BLaER1 treated with 17β-estradiol and CSF1 and Interleukin-3, amounts not matched to agents 10 nM and 100 nM (cell line): ENCODE data around the gene MYH3.
"Not testable (repeated sequence)": the region's sequence is repeated elsewhere in the genome, so short reads cannot be mapped to it uniquely, and the experiment has no call there.

Source experiments
- H3K27ac ChIP-seq, 11 experiments: shearing (Covaris generic); formaldehyde crosslinking; 2 replicates each; pipeline ENCODE4 v1.8.1; 2022
- H3K27me3 ChIP-seq, 11 experiments: shearing (Covaris generic); formaldehyde crosslinking; 2 replicates each; pipeline ENCODE4 v1.8.1; 2022
- H3K36me3 ChIP-seq, 11 experiments: shearing (Covaris generic); formaldehyde crosslinking; 2 replicates each; pipeline ENCODE4 v1.8.1; 2022
- H3K4me1 ChIP-seq, 10 experiments: shearing (Covaris generic); formaldehyde crosslinking; 2 replicates each; pipeline ENCODE4 v1.8.1; 2022
- H3K4me2 ChIP-seq, 11 experiments: shearing (Covaris generic); formaldehyde crosslinking; 2 replicates each; pipeline ENCODE4 v1.8.1; 2022
- H3K4me3 ChIP-seq, 10 experiments: shearing (Covaris generic); formaldehyde crosslinking; 2 replicates each; pipeline ENCODE4 v1.8.1; 2022
- H3K9ac ChIP-seq, 11 experiments: shearing (Covaris generic); formaldehyde crosslinking; 2 replicates each; pipeline ENCODE4 v1.8.1; 2022
- H3K9me3 ChIP-seq, 11 experiments: shearing (Covaris generic); formaldehyde crosslinking; replicated peaks in 1 of 11; 2 replicates each; pipeline ENCODE4 v1.8.1; 2022
- H4K20me1 ChIP-seq, 11 experiments: shearing (Covaris generic); formaldehyde crosslinking; 2 replicates each; pipeline ENCODE4 v1.8.1; 2022
- Cebpa-rat ChIP-seq, 11 experiments: shearing (Covaris generic); IDR thresholded peaks; 2 replicates each; pipeline ENCODE4 v1.8.1; 2022

MYH3 gene

DNA sequence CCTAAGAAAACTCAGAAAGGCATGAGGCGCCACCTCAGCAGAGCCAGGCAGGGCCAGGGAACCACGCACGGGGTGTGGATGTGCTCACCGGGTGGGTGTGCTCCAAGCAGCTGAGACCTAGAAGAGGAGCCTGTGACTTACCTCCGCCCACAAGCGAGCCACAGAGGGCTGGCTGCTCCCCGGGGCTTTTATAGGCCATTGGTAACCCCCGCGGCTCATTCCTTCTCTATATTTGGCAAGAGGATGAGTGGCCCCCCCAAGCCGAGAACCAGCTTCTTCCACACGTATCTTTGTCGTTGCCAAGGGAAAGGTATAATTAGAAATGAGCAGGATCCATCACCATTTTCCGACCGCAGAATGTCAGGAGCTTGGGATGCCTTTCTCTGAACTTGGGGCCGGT, at the start of gene MYH3:
Gene MYH3, minus strand, starts transcription at position 162 of the 400 bp plus-strand sequence. CDS start 2,245 bp downstream, outside the sequence.
- Histone ChIP-seq H3K36me3 (no peaks in the 10 kb centered on the region), H3K9ac (no peak within 1 kb of the TSS), H3K4me2 (peak within 1 kb of the TSS in 2 of 11 experiments; percentile 3 to 30; a peak in 2 of 22 replicates), H3K27me3 (no peaks in the 10 kb centered on the region), H3K4me1 (peaks cover 0 to 23% (median 9%) of the 10 kb centered on the region in 10 experiments; a peak in 13 of 20 replicates), H4K20me1 (no peaks in the 10 kb centered on the region), H3K9me3 (no peaks in the 10 kb centered on the region), H3K4me3 (no peak within 1 kb of the TSS), H3K27ac (no peak within 1 kb of the TSS)
- TF ChIP-seq Cebpa-rat (IDR thresholded peaks at IDR 0.05), result no peak

DNA sequence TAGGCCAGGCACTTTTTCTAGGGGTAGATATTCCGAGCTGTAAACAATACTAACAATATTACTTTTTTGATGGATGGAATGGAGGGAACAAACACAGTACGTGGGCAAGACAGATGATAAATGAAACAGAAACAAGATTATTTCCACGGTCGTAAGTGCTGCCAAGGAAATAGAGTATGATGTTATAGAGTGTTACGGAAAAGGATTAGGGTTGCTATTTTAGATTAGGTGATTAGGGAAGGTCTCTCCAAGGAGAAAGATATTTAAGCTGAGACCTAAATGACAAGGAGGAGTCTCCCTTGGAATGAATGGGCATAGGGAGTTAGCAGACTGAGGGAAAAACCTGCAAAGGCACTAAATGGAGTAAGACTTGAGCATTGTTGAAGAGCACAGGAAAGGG, 48.6 kb upstream of the MYH3 start:
- Histone ChIP-seq H3K4me2 (no peak overlapping the region), H3K4me3 (no peak overlapping the region), H4K20me1 (peaks cover 5 to 52% (median 21%) of the 10 kb centered on the region in 11 experiments; a peak in 11 of 22 replicates), H3K4me1 (peaks cover 14 to 28% (median 21%) of the 10 kb centered on the region in 10 experiments), H3K27me3 (no peaks in the 10 kb centered on the region), H3K36me3 (peaks cover 58 to 71% (median 70%) of the 10 kb centered on the region in 11 experiments), H3K9me3 (no peaks in the 10 kb centered on the region), H3K9ac (no peak overlapping the region), H3K27ac (no peak overlapping the region)
- no peak for TF ChIP-seq Cebpa-rat (IDR thresholded peaks at IDR 0.05)

DNA sequence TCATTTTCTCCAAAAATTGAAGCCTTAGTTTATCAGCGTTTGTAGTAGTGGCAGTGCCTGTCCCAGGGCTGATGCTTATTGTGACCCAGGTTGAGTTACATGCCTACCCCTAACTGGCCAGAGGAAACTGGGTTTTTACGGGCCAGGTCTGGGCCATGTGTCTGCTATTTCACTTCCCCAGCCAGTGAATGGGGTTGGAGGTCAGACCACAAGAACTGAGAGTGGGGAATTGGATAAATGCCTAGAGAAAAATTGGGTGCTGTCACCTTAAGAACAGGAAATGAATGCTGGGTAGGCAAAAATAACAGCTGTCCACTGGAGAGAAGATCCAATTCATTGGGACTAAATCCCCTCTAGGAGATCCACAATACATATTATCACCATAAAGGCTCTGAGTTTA, 45.5 kb upstream of the MYH3 start:
- no peak for TF ChIP-seq Cebpa-rat (IDR thresholded peaks at IDR 0.05)
- Histone ChIP-seq H3K9me3 (no peaks in the 10 kb centered on the region), H3K4me3 (no peak overlapping the region), H3K36me3 (peaks cover 31 to 40% (median 38%) of the 10 kb centered on the region in 11 experiments), H3K4me1 (peaks cover 36 to 52% (median 45%) of the 10 kb centered on the region in 10 experiments), H3K27me3 (no peaks in the 10 kb centered on the region), H4K20me1 (peaks cover 0 to 30% (median 4%) of the 10 kb centered on the region in 11 experiments; a peak in 7 of 22 replicates), H3K9ac (peak overlapping the region in 1 of 11 experiments; percentile 23; a peak in 1 of 22 replicates), H3K27ac (peak overlapping the region in 2 of 11 experiments; percentile 22 to 30; a peak in 3 of 22 replicates), H3K4me2 (peak overlapping the region; percentile 44 to 83 (median 65))

DNA sequence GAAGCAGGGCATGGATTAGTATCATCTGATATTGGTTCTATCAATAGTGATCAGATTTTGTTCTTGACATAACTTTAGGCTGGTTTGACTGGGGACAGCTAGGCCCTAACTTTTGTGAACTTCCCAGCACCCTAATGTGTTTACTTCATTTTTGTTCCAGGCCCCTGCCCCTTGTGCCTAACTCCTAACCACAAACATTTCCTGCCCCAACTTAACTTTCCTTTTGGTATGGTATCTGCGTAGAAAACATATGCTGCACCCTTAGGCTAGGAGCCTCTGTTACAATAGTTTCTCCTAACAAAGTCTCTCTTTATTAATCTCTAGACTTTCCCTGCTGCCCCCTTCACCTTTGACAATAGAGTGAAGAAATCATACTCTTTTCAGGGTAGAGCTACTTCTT, 42.7 kb upstream of the MYH3 start:
- no peaks in the 10 kb centered on the region for H3K27me3 ChIP-seq
- H3K4me3 ChIP-seq, result peak overlapping the region in 8 of 10 experiments; percentile 85 to 98 (median 96); a peak in 14 of 20 replicates
- TF ChIP-seq Cebpa-rat (IDR thresholded peaks at IDR 0.05), result no peak
- peak overlapping the region; percentile 87 to 99 (median 96); a peak in 21 of 22 replicates for H3K9ac ChIP-seq
- H3K4me2 ChIP-seq, result peak overlapping the region; percentile 77 to 98 (median 86)
- H4K20me1 ChIP-seq, result peaks cover 0 to 18% (median 4%) of the 10 kb centered on the region in 11 experiments; a peak in 5 of 22 replicates
- peak overlapping the region; percentile 41 to 98 (median 96); a peak in 20 of 22 replicates for H3K27ac ChIP-seq
- no peaks in the 10 kb centered on the region for H3K9me3 ChIP-seq
- H3K4me1 ChIP-seq, result peaks cover 50 to 69% (median 59%) of the 10 kb centered on the region in 10 experiments
- H3K36me3 ChIP-seq, result peaks cover 11 to 21% (median 20%) of the 10 kb centered on the region in 11 experiments

DNA sequence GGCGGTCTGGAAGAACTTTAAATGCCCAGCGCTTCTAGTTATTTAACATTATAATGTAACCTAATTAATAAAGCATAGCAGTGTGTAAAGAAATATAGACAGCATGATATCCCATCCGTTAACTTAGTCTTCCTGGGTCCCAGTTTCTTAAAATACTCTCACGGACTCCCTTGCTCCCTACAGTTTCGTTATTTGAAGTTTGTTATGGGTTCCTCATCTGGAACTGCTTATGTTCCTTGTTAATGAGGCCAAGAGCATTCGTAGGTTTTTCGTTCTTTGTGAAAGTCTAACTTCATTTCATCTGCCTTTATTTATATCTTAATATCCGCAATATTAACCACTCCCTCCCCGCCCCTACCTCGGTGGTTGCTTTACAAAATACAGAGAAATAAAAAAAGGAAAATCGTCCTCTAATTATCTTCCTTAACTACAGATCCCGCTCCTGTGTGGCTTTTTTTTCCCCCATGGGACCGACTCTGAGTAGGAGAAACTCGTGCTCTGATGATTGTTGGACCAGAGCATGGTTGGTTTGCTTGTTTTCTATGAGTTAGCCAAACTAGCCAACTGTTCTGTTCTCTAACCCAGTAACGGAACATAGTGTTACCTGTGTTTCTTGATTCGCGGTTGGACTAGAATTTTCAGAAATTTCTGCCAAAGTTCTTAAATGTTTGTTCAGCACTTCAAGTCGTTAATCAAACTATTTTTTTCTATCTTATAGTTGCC, 41.1 kb upstream of the MYH3 start:
- H3K27ac ChIP-seq, result peak overlapping the region; percentile 91 to 98 (median 96)
- peaks cover 21 to 25% (median 25%) of the 10 kb centered on the region in 11 experiments for H3K36me3 ChIP-seq
- peak overlapping the region; percentile 85 to 99 (median 96) for H3K4me3 ChIP-seq
- peak overlapping the region; percentile 77 to 98 (median 86) for H3K4me2 ChIP-seq
- TF ChIP-seq Cebpa-rat (IDR thresholded peaks at IDR 0.05), result no peak
- peaks cover 50 to 68% (median 59%) of the 10 kb centered on the region in 10 experiments for H3K4me1 ChIP-seq
- no peaks in the 10 kb centered on the region for H3K27me3 ChIP-seq
- H4K20me1 ChIP-seq, result peaks cover 0 to 24% (median 9%) of the 10 kb centered on the region in 11 experiments; a peak in 15 of 22 replicates
- no peaks in the 10 kb centered on the region for H3K9me3 ChIP-seq
- H3K9ac ChIP-seq, result peak overlapping the region; percentile 87 to 99 (median 96)

DNA sequence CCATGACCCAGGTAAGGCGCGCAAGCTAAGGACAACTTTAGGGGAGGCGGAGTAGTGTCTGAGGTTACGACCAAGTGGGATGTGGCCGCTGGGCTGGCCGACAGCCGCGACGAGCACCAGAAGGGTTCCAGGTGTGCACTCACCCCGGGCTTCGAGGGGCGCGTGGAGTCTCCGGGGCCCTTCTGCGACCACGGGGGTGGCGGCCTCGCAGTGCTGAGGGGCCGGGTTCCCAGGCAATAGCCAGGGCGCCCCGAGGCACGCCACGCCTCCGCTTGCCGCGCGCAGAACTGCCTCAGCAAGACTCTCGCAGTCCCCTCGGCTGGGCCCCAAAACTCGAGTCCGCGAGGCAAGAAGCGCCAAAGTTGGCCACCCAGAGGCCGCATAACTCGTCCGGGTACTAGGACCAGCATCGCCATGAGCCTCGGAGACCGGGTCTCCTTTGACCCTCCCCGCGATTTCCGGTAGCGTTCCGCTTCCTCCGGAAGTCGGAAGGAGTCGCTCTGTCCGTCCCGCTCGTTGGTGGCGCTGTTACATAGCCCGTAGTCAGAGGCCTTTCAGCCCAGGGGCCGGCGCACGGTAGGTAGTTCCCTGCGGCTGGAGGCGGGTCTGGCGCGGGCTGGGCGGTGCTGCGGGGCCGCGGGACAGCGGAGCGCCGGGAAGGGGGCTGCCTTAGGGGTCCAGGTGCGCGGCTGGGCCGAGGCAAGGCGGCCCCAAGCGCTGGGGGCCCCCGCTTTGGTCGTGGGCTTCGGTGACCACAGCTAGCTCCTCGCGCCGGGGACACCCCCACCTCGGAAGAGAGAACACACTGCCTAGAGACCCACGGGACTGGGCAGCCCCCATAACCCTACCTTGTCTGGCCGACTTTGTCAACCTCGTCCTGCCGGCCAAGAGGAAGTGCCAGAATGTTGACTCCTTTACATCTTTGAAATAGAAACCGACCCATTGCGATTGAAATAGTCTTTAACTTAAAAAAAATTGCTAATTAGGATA, 40.3 kb upstream of the MYH3 start, which contains the start of the genes ADPRM and SCO1:
Gene ADPRM, plus strand, starts transcription at position 503 of the 990 bp plus-strand sequence. CDS start 7,333 bp downstream, outside the sequence.
Gene SCO1, minus strand, starts transcription at position 442 of the 990 bp plus-strand sequence. Its CDS starts 26 bp downstream, at position 416.
- H3K27ac ChIP-seq, result peak within 1 kb of the TSS; percentile 91 to 98 (median 96)
- peaks cover 0 to 29% (median 13%) of the 10 kb centered on the region in 11 experiments; a peak in 16 of 22 replicates for H4K20me1 ChIP-seq
- peak within 1 kb of the TSS; percentile 83 to 98 (median 88) for H3K4me2 ChIP-seq
- H3K36me3 ChIP-seq, result peaks cover 28 to 34% (median 33%) of the 10 kb centered on the region in 11 experiments
- H3K4me1 ChIP-seq, result peaks cover 46 to 59% (median 51%) of the 10 kb centered on the region in 10 experiments
- no peaks in the 10 kb centered on the region for H3K27me3 ChIP-seq
- peak within 1 kb of the TSS; percentile 87 to 99 (median 96) for H3K9ac ChIP-seq
- H3K9me3 ChIP-seq, result no peaks in the 10 kb centered on the region
- H3K4me3 ChIP-seq, result peak within 1 kb of the TSS; percentile 85 to 99 (median 96)
- TF ChIP-seq Cebpa-rat (IDR thresholded peaks at IDR 0.05), result no peak

DNA sequence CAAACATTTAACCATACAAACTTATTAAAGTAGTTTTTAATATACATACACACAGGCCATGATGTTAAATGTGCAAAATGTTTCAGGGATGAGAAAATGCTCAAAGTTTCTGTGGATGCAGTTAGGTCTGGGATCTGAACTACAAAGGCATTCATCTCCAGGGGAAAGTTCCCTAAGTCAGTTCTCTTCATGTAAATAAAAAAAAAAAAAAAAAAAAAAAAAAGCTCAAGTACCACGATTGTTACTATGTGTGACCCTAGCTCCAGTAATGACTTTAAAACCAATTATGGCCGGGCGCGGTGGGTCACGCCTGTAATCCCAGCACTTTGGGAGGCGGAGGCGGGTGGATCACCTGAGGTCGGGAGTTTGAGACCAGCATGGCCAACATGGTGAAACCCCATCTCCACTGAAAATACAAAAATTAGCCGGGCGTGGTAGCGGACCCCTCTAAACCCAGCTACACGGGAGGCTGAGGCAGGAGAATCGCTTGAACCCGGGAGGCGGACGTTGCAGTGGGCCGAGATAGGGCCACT, 38.8 kb upstream of the MYH3 start:
- not testable (repeated sequence) for H3K9me3 ChIP-seq, H3K27me3 ChIP-seq
- H3K27ac ChIP-seq, result peak overlapping the region in 10 of 11 experiments; percentile 93 to 98 (median 96); a peak in 16 of 22 replicates
- peak overlapping the region; percentile 85 to 99 (median 96) for H3K4me3 ChIP-seq
- H3K9ac ChIP-seq, result peak overlapping the region; percentile 87 to 99 (median 96); a peak in 21 of 22 replicates
- H3K4me1 ChIP-seq, result peaks cover 35 to 44% (median 40%) of the 10 kb centered on the region in 10 experiments
- H4K20me1 ChIP-seq, result peaks cover 0 to 43% (median 22%) of the 10 kb centered on the region in 11 experiments; a peak in 18 of 22 replicates
- peaks cover 43 to 48% (median 48%) of the 10 kb centered on the region in 11 experiments for H3K36me3 ChIP-seq
- H3K4me2 ChIP-seq, result peak overlapping the region; percentile 83 to 98 (median 88)

DNA sequence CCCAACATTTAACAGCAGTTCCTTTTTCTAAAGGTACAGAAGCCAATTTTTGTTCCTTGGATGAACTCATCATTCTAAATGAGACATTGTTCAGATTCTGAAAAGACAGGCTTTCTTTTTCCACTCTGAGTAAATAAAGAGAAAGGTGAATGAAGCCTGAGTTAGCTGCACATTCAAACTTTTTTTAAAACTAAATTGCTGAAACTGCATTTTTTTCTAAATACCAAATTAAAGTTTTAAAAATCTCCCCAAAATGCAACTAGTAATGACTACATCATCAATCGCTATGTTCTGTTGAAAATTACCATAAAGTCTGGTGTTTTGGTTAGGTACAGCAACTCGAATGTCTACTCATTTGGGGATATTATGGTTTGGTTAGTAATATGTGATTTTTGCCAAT, 30.4 kb upstream of the MYH3 start:
- no peak for TF ChIP-seq Cebpa-rat (IDR thresholded peaks at IDR 0.05)
- Histone ChIP-seq H3K9ac (no peak overlapping the region), H3K36me3 (peaks cover 81 to 100% (median 92%) of the 10 kb centered on the region in 11 experiments), H3K4me3 (no peak overlapping the region), H3K4me2 (no peak overlapping the region), H4K20me1 (peaks cover 10 to 75% (median 35%) of the 10 kb centered on the region in 11 experiments; a peak in 20 of 22 replicates), H3K27ac (no peak overlapping the region), H3K4me1 (no peaks in the 10 kb centered on the region), H3K9me3 (no peaks in the 10 kb centered on the region), H3K27me3 (no peaks in the 10 kb centered on the region)
